ENCODE measurements around the gene DNAJC11.
A peak's percentile ranks its signal among the peaks of the same experiment; 100 is the strongest.
"Not testable (repeated sequence)": the region's sequence is repeated elsewhere in the genome, so short reads cannot be mapped to it uniquely, and the experiment has no call there.

The DNAJC11 gene, protein sequence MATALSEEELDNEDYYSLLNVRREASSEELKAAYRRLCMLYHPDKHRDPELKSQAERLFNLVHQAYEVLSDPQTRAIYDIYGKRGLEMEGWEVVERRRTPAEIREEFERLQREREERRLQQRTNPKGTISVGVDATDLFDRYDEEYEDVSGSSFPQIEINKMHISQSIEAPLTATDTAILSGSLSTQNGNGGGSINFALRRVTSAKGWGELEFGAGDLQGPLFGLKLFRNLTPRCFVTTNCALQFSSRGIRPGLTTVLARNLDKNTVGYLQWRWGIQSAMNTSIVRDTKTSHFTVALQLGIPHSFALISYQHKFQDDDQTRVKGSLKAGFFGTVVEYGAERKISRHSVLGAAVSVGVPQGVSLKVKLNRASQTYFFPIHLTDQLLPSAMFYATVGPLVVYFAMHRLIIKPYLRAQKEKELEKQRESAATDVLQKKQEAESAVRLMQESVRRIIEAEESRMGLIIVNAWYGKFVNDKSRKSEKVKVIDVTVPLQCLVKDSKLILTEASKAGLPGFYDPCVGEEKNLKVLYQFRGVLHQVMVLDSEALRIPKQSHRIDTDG

DNA sequence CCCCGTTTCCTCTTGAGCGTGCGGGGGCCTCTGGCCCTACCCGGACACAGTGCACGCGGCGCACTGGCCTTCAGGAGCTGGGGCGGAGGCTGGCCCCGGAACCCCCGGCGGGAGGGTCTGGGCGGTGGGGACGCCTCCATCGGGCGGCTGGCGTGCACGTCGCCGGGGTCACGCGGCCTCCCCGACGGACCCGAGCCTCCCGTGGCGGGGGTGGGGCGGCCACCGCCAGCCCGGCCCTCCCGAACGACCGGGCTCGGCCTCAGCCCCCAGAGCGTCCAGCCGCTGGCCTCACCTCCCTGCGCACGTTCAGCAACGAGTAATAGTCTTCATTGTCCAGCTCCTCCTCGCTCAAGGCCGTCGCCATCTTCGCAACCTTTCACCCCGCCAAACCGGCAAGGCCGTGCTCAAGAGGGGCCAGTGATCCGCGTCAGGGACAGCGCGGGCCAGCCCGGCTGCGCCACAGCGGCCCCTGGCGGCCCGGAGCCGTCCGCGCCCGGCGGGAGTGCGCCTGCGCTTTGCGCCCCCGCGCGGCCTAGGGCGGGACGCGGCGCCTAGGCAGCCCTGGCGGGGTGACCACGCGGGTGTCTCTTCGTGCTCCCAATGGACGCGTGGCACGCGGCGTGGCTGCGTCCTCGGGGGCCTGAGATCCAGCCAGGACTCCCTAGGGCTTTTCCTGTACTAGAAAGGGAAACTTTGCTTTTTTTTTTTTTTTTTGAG, at the start of gene DNAJC11:
TSS of gene DNAJC11 (minus strand) at position 380 of the 717 bp plus-strand sequence. CDS start at position 364, 16 bp downstream.
- Histone ChIP-seq H3K4me3 (ENCODE audit: low read depth in 1 of 2, low read length in 2 of 2) (peak within 1 kb of the TSS; percentile 87 to 95), H3K36me3 (ENCODE audit: control insufficient read depth in 1 of 2, insufficient read depth in 2 of 2, low read length in 2 of 2) (no peaks in the 10 kb centered on the region), H3K4me1 (ENCODE audit: control insufficient read depth in 1 of 2, insufficient read depth in 2 of 2, low read length in 2 of 2) (peaks cover 9 to 16% of the 10 kb centered on the region in 2 donors), H3K27ac (ENCODE audit: low read depth, low read length) (no peak within 1 kb of the TSS), H3K9ac (ENCODE audit: low read depth in 1 of 2, low read length in 2 of 2) (peak within 1 kb of the TSS; percentile 84 to 85), H3K27me3 (ENCODE audit: control insufficient read depth in 1 of 2, insufficient read depth in 2 of 2, low read length in 2 of 2) (no peaks in the 10 kb centered on the region), H3K9me3 (ENCODE audit: control insufficient read depth in 1 of 2, low read length in 2 of 2) (no peaks in the 10 kb centered on the region)

DNA sequence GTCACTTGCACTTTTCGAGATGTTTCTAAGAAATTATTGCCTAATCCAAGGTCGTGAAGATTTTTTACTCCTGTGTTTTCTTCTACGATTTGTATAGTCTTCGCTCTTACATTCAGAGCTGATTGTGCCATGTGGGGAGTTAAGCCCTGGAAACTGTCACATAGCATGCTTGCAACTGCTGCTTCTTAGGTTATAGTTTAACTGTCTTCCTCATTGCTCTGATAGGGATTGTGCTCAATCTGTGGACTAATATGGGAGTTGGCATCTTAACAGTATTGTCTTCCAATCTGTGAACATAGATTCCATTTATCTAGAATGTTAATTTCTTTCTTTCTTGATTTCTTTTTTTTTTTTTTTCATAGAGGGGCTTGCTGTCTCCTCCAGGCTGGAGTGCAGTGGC, 48.9 kb upstream of the DNAJC11 start:
- H3K9ac ChIP-seq (ENCODE audit: low read depth in 1 of 2, low read length in 2 of 2): no peak overlapping the region

DNA sequence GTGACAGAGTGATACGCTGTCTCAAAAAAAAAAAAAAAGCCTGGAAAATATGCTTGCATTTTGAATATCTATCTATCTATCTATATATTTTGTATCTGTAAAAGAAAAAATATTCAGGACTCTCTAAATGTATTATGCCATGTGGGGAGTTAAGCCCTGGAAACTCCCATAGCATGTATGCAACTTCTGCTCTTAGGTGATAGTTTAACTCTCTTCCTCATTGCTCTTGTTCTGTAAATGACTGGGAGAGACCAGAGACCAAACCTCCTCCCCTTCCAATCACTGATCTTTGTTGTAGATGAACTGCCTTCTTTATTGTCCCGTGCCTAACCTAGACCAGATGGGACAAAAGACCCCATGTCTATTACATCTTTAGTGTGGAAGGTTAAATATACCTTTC, 46.1 kb upstream of the DNAJC11 start:
- Histone ChIP-seq H3K36me3 (ENCODE audit: control insufficient read depth in 1 of 2, insufficient read depth in 2 of 2, low read length in 2 of 2) (no peaks in the 10 kb centered on the region), H3K9me3 (ENCODE audit: control insufficient read depth in 1 of 2, low read length in 2 of 2) (no peaks in the 10 kb centered on the region), H3K27me3 (ENCODE audit: control insufficient read depth in 1 of 2, insufficient read depth in 2 of 2, low read length in 2 of 2) (no peaks in the 10 kb centered on the region), H3K27ac (ENCODE audit: low read depth, low read length) (no peak overlapping the region), H3K4me1 (ENCODE audit: control insufficient read depth in 1 of 2, insufficient read depth in 2 of 2, low read length in 2 of 2) (peaks cover 0 to 3% of the 10 kb centered on the region in 2 donors), H3K4me3 (ENCODE audit: low read depth in 1 of 2, low read length in 2 of 2) (no peak overlapping the region), H3K9ac (ENCODE audit: low read depth in 1 of 2, low read length in 2 of 2) (no peak overlapping the region)

More for the DNA sequence above, 48.9 kb upstream of the DNAJC11 start:
- Histone ChIP-seq H3K9me3 (ENCODE audit: control insufficient read depth in 1 of 2, low read length in 2 of 2) (no peaks in the 10 kb centered on the region), H3K4me1 (ENCODE audit: control insufficient read depth in 1 of 2, insufficient read depth in 2 of 2, low read length in 2 of 2) (no peaks in the 10 kb centered on the region), H3K4me3 (ENCODE audit: low read depth in 1 of 2, low read length in 2 of 2) (no peak overlapping the region), H3K36me3 (ENCODE audit: control insufficient read depth in 1 of 2, insufficient read depth in 2 of 2, low read length in 2 of 2) (no peaks in the 10 kb centered on the region), H3K27me3 (ENCODE audit: control insufficient read depth in 1 of 2, insufficient read depth in 2 of 2, low read length in 2 of 2) (no peaks in the 10 kb centered on the region), H3K27ac (ENCODE audit: low read depth, low read length) (no peak overlapping the region)

DNA sequence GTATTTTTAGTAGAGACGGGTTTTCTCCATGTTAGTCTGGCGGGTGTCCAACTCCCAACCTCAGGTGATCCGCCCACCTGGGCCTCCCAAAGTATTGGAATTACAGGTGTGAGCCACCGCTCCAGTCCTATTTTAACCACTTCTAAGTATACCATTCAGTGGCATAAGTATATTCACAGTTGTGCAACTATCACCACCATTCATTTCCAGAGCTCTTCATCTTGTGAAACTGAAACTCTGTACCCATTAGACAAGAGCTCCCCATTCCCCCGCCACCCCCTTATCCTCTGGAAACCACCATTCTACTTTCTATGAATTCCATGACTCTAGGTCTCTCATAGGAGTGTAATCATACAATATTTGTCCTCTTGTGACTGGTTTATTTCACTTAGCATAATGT, 43.5 kb upstream of the DNAJC11 start:
- H3K4me1 ChIP-seq (ENCODE audit: control insufficient read depth in 1 of 2, insufficient read depth in 2 of 2, low read length in 2 of 2): peaks cover 0 to 3% of the 10 kb centered on the region in 2 donors
- H3K9ac ChIP-seq (ENCODE audit: low read depth in 1 of 2, low read length in 2 of 2): no peak overlapping the region
- no peaks in the 10 kb centered on the region for H3K27me3 ChIP-seq (ENCODE audit: control insufficient read depth in 1 of 2, insufficient read depth in 2 of 2, low read length in 2 of 2)
- H3K27ac ChIP-seq (ENCODE audit: low read depth, low read length): no peak overlapping the region
- no peaks in the 10 kb centered on the region for H3K9me3 ChIP-seq (ENCODE audit: control insufficient read depth in 1 of 2, low read length in 2 of 2)
- H3K36me3 ChIP-seq (ENCODE audit: control insufficient read depth in 1 of 2, insufficient read depth in 2 of 2, low read length in 2 of 2): no peaks in the 10 kb centered on the region
- no peak overlapping the region for H3K4me3 ChIP-seq (ENCODE audit: low read depth in 1 of 2, low read length in 2 of 2)

DNA sequence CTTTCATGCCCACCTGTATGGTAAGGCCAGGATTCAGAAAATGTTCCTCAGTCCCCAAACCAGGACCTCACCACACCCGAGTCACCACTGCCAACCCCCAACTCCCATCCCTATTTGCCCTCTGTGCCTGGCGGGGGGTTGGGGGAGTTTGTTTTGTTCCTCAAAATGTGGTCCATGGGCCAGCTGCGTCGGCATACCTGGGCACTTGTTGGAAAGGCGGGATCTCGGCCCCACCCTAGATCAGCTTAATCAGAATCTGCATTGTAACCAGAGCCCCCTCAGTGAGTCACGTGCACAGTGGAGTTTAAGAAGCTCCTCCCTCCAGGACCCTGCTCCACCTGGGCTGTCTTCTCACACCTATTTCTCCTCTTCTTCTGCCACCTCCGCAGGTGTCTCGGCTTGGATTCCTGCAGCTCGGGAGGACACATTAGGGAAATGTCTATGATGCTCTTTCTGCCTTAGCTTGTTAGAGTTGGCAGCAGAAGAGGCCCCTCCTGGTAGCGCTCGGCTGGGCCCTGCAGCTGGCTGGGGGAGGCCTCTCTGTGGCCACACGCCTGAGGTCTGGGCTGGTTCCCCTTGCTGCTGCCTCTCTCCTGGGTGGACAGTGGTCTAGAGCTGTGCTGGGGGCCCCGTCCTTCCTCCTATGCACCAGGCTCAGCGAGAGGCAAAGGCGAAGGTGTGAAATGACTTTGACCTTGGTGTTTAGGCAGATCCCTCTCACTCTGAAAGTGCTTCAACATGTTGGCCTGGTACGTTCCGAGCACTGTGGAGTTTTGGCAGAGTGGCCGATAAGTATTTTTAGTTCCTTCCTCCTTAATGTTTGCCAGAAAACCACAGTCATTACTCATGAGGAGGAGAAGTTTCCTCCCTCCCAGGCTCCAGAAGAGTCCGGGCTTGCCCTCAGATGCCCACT, 41.8 kb upstream of the DNAJC11 start:
- no peak overlapping the region for H3K4me3 ChIP-seq (ENCODE audit: low read depth in 1 of 2, low read length in 2 of 2)
- H3K9me3 ChIP-seq (ENCODE audit: control insufficient read depth in 1 of 2, low read length in 2 of 2): no peaks in the 10 kb centered on the region
- no peak overlapping the region for H3K9ac ChIP-seq (ENCODE audit: low read depth in 1 of 2, low read length in 2 of 2)
- no peaks in the 10 kb centered on the region for H3K27me3 ChIP-seq (ENCODE audit: control insufficient read depth in 1 of 2, insufficient read depth in 2 of 2, low read length in 2 of 2)
- peaks cover 0 to 3% of the 10 kb centered on the region in 2 donors for H3K4me1 ChIP-seq (ENCODE audit: control insufficient read depth in 1 of 2, insufficient read depth in 2 of 2, low read length in 2 of 2)
- no peak overlapping the region for H3K27ac ChIP-seq (ENCODE audit: low read depth, low read length)
- H3K36me3 ChIP-seq (ENCODE audit: control insufficient read depth in 1 of 2, insufficient read depth in 2 of 2, low read length in 2 of 2): no peaks in the 10 kb centered on the region

DNA sequence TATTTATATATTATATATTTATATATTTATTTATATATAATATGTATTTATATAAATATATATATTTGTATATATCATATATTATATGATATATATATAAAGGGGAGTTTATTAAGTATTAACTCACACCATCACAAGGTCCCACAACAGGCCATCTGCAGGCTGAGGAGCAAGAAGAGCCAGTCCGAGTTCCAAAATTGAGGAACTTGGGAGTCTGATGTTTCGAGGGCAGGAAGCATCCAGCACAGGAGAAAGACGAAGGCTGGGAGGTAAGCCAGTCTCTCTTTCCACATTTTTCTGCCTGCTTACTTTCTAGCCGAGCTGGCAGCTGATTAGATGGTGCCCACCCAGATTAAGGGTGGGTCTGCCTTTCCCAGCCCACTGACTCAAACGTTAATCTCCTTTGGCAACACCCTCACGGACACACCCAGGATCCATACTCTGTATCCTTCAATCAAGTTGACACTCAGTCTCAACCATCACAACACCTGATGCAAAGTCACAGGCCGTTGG, 41.1 kb upstream of the DNAJC11 start:
- H3K27ac ChIP-seq (ENCODE audit: low read depth, low read length); H3K4me1 ChIP-seq (ENCODE audit: control insufficient read depth in 1 of 2, insufficient read depth in 2 of 2, low read length in 2 of 2); H3K27me3 ChIP-seq (ENCODE audit: control insufficient read depth in 1 of 2, insufficient read depth in 2 of 2, low read length in 2 of 2); H3K9ac ChIP-seq (ENCODE audit: low read depth in 1 of 2, low read length in 2 of 2); H3K36me3 ChIP-seq (ENCODE audit: control insufficient read depth in 1 of 2, insufficient read depth in 2 of 2, low read length in 2 of 2); H3K4me3 ChIP-seq (ENCODE audit: low read depth in 1 of 2, low read length in 2 of 2); H3K9me3 ChIP-seq (ENCODE audit: control insufficient read depth in 1 of 2, low read length in 2 of 2): not testable (repeated sequence)

DNA sequence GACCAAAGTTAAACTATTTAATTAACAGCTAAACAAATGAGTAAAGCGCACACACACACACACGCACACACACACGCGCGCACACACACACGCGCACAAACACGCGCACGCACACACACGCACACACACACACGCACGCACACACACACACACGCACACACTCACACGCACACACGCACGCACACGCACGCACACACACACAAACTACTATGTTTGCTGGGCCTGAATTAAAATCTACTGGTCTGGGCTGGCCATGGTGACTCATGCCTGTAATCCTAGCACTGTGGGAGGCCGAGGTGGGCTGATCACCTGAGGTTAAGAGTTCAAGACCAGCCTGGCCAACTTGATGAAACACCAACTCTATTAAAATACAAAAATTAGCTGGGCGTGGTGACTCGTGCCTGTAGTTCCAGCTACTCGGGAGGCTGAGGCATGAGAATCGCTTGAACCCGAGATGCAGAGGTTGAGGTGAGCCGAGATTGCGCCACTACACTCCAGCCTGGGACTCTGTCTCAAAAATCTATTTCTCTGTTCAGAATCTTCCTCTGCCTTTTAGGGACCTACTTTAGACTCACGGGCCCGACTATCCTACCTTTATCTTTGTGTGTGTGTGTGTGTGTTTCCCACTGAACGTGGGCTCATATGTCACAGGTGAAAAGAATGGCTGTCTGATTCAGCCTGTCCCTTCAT, 37.5 kb upstream of the DNAJC11 start:
- Histone ChIP-seq H3K9me3 (ENCODE audit: control insufficient read depth in 1 of 2, low read length in 2 of 2) (no peaks in the 10 kb centered on the region), H3K27ac (ENCODE audit: low read depth, low read length) (no peak overlapping the region), H3K9ac (ENCODE audit: low read depth in 1 of 2, low read length in 2 of 2) (no peak overlapping the region), H3K4me3 (ENCODE audit: low read depth in 1 of 2, low read length in 2 of 2) (no peak overlapping the region), H3K4me1 (ENCODE audit: control insufficient read depth in 1 of 2, insufficient read depth in 2 of 2, low read length in 2 of 2) (peaks cover 0 to 6% of the 10 kb centered on the region in 2 donors), H3K27me3 (ENCODE audit: control insufficient read depth in 1 of 2, insufficient read depth in 2 of 2, low read length in 2 of 2) (no peaks in the 10 kb centered on the region), H3K36me3 (ENCODE audit: control insufficient read depth in 1 of 2, insufficient read depth in 2 of 2, low read length in 2 of 2) (no peaks in the 10 kb centered on the region)

DNA sequence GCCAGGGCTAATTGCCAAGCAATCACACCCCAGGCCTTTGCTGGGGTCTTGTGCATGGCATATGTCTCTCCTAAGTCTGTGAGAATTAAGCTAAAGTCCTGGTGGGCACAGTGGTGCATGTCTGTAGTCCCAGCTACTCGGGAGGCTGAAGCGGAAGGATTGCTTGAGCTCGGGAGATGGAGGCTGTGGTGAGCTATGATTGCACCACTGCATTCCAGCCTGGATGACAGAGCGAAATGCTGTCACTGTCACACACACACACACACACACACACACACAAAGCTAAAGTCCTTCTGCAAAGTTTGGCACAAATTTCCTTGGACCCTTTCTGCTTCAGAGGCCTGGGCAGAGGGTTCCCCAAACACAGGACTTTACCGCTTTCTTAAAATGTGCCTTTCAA, 31.3 kb upstream of the DNAJC11 start:
- Histone ChIP-seq H3K27me3 (ENCODE audit: control insufficient read depth in 1 of 2, insufficient read depth in 2 of 2, low read length in 2 of 2) (peaks cover 4 to 6% of the 10 kb centered on the region in 2 donors), H3K27ac (ENCODE audit: low read depth, low read length) (no peak overlapping the region), H3K4me1 (ENCODE audit: control insufficient read depth in 1 of 2, insufficient read depth in 2 of 2, low read length in 2 of 2) (peaks cover 0 to 3% of the 10 kb centered on the region in 2 donors), H3K9me3 (ENCODE audit: control insufficient read depth in 1 of 2, low read length in 2 of 2) (no peaks in the 10 kb centered on the region), H3K4me3 (ENCODE audit: low read depth in 1 of 2, low read length in 2 of 2) (no peak overlapping the region), H3K9ac (ENCODE audit: low read depth in 1 of 2, low read length in 2 of 2) (no peak overlapping the region), H3K36me3 (ENCODE audit: control insufficient read depth in 1 of 2, insufficient read depth in 2 of 2, low read length in 2 of 2) (no peaks in the 10 kb centered on the region)

DNA sequence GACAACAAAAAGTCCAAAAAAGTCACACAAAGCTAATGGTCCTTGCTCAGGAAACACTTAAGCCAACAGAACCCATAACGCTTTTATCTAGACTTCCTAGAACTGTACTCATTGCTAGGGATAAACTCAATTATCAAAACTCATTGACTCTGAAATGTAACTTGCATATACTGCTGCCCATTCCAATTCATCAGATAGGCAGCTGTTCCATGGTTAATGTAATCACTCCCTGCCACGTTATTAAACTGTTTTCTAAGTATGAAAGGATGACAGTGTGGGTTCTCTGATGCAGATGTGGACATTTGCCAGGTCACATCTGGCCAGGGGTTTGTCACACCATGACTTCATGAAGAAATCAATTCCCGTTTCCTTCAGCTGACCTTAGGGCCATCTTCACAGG, 30.3 kb upstream of the DNAJC11 start:
- Histone ChIP-seq H3K9me3 (ENCODE audit: control insufficient read depth in 1 of 2, low read length in 2 of 2) (no peaks in the 10 kb centered on the region), H3K27ac (ENCODE audit: low read depth, low read length) (no peak overlapping the region), H3K4me3 (ENCODE audit: low read depth in 1 of 2, low read length in 2 of 2) (no peak overlapping the region), H3K27me3 (ENCODE audit: control insufficient read depth in 1 of 2, insufficient read depth in 2 of 2, low read length in 2 of 2) (peaks cover 4 to 6% of the 10 kb centered on the region in 2 donors), H3K9ac (ENCODE audit: low read depth in 1 of 2, low read length in 2 of 2) (no peak overlapping the region), H3K36me3 (ENCODE audit: control insufficient read depth in 1 of 2, insufficient read depth in 2 of 2, low read length in 2 of 2) (no peaks in the 10 kb centered on the region), H3K4me1 (ENCODE audit: control insufficient read depth in 1 of 2, insufficient read depth in 2 of 2, low read length in 2 of 2) (peaks cover 0 to 3% of the 10 kb centered on the region in 2 donors)
